ENCODE data around the gene MINDY1.
A peak's percentile ranks its signal among the peaks of the same experiment; 100 is the strongest.

MINDY1 gene

GRCh38 chr1:150968491-150968890, 38.2 kb downstream of the MINDY1 start:
- Histone ChIP-seq H3K4me1 (peaks cover 0 to 41% (median 38%) of the 10 kb centered on the region in 4 donors), H3K27ac (no peak overlapping the region), H3K36me3 (peaks cover 51 to 55% (median 54%) of the 10 kb centered on the region in 3 donors), H3K27me3 (no peaks in the 10 kb centered on the region), H3K9me3 (no peaks in the 10 kb centered on the region), H3K4me3 (no peak overlapping the region)
- intact Hi-C loops (cut with DNase I; ENCODE audit: low total_unique reads), result no loop called here
- TF ChIP-seq, protein P1, sequence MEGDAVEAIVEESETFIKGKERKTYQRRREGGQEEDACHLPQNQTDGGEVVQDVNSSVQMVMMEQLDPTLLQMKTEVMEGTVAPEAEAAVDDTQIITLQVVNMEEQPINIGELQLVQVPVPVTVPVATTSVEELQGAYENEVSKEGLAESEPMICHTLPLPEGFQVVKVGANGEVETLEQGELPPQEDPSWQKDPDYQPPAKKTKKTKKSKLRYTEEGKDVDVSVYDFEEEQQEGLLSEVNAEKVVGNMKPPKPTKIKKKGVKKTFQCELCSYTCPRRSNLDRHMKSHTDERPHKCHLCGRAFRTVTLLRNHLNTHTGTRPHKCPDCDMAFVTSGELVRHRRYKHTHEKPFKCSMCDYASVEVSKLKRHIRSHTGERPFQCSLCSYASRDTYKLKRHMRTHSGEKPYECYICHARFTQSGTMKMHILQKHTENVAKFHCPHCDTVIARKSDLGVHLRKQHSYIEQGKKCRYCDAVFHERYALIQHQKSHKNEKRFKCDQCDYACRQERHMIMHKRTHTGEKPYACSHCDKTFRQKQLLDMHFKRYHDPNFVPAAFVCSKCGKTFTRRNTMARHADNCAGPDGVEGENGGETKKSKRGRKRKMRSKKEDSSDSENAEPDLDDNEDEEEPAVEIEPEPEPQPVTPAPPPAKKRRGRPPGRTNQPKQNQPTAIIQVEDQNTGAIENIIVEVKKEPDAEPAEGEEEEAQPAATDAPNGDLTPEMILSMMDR (IDR thresholded peaks at IDR 0.05), result no peak
- DNase-seq, result peak in 1 of 2 donors; percentile 57

DNA sequence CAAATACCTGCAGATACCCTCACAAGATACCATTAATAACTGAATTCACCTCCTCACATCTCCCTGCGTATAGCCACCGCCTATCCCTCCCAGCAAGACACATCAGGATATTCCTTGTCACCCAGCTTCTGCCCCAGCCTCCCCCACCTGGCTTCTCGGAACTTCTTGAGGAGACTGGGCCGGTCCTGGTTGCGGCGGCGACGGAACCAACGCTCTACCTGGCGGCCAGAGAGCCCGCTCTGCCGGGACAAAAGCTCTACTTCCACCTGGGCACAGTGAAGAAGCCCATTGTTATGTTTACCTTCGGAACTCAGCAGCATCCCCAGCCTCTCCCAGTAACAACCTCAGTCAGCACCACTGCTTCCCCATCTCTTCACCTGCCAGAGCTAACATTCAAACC, 38.8 kb downstream of the MINDY1 start:
- intact Hi-C loops (cut with DNase I; ENCODE audit: low total_unique reads), result no loop called here
- H3K4me3 ChIP-seq, result no peak overlapping the region
- no peak overlapping the region for H3K27ac ChIP-seq
- H3K27me3 ChIP-seq, result no peaks in the 10 kb centered on the region
- no peaks in the 10 kb centered on the region for H3K9me3 ChIP-seq
- TF ChIP-seq, protein P1 (IDR thresholded peaks at IDR 0.05), result no peak
- DNase-seq, result peak in 1 of 2 donors; percentile 33
- H3K36me3 ChIP-seq, result peaks cover 54 to 61% (median 59%) of the 10 kb centered on the region in 3 donors
- H3K4me1 ChIP-seq, result peaks cover 0 to 36% (median 32%) of the 10 kb centered on the region in 4 donors

GRCh38 chr1:150966011-150966410, 40.7 kb downstream of the MINDY1 start:
- Histone ChIP-seq H3K4me1 (peaks cover 0 to 17% (median 14%) of the 10 kb centered on the region in 4 donors), H3K36me3 (peaks cover 73 to 80% (median 78%) of the 10 kb centered on the region in 3 donors), H3K27me3 (no peaks in the 10 kb centered on the region), H3K9me3 (no peaks in the 10 kb centered on the region), H3K27ac (no peak overlapping the region), H3K4me3 (no peak overlapping the region)
- intact Hi-C loops (cut with DNase I; ENCODE audit: low total_unique reads), result no loop called here
- no peak for DNase-seq
- TF ChIP-seq, protein P1 (IDR thresholded peaks at IDR 0.05), result no peak

GRCh38 chr1:150965605-150966004, 41.1 kb downstream of the MINDY1 start:
- intact Hi-C loops (cut with DNase I; ENCODE audit: low total_unique reads), result loop anchor here (2.0 kb wide), 1 partner anchor 21 kb away; no protein-coding TSS in a partner anchor
- peaks cover 0 to 13% (median 10%) of the 10 kb centered on the region in 4 donors for H3K4me1 ChIP-seq
- no peaks in the 10 kb centered on the region for H3K27me3 ChIP-seq
- no peak overlapping the region for H3K27ac ChIP-seq
- no peak overlapping the region for H3K4me3 ChIP-seq
- no peaks in the 10 kb centered on the region for H3K9me3 ChIP-seq
- DNase-seq, result no peak
- peaks cover 77 to 84% (median 83%) of the 10 kb centered on the region in 3 donors for H3K36me3 ChIP-seq
- TF ChIP-seq, protein P1 (IDR thresholded peaks at IDR 0.05), result no peak

DNA sequence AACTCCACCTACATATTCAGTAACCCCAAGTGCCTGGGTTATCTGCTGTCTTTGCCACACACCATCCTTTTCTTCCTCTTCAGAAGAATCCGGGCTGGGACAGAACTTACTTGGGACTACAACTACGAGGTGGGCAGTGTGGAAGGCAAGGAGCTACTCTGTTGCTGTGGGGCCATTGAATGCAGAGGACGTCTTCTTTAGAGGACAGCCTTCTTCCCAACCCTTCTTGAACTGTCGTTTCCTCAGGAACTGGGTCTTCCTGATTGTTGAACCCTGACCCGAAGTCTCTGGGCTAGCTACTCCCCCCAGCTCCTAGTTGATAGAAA, 42.6 kb downstream of the MINDY1 start:
- Histone ChIP-seq H3K27me3 (no peaks in the 10 kb centered on the region), H3K4me3 (no peak overlapping the region), H3K9me3 (no peaks in the 10 kb centered on the region), H3K36me3 (peaks cover 92 to 99% (median 97%) of the 10 kb centered on the region in 3 donors), H3K27ac (no peak overlapping the region), H3K4me1 (no peaks in the 10 kb centered on the region)
- intact Hi-C loops (cut with DNase I; ENCODE audit: low total_unique reads), result loop anchor here (2.0 kb wide), 1 partner anchor 19 kb away; no protein-coding TSS in a partner anchor
- TF ChIP-seq, protein P1 (IDR thresholded peaks at IDR 0.05), result no peak
- no peak for DNase-seq
